HPDE6-E6E7 (cell line): ENCODE results near the gene PLXNA2.
A peak's percentile ranks its signal among the peaks of the same experiment; 100 is the strongest.

Experiments
- DNase-seq: peaks from one replicate; pipeline ENCODE4 v3.0.0; 2011; ENCODE audit warnings: missing footprints; ENCODE audit errors: extremely low spot score

Gene PLXNA2

DNA sequence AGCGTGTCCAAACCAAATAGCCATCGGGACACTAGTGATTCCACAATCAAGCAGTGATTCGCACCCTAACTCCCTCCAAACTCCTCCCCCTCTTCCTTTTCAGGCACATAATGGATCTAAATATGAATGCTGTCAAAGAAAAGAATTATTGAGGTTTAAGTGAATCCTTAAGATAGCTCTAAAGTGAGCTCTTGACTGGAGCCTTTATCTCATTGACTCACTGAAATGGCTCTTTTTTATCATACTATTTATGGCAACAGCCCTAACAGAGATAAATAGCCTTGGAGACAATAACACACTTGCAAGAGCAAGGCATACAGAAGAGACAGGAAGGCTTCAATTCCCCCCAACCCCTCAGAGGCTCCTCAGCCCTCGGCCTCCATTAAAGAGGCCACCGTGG is 143.3 kb downstream of the PLXNA2 start:
- no peak for DNase-seq

GRCh38 chr1:208100106-208100505 is 144.1 kb downstream of the PLXNA2 start:
- DNase-seq = no peak

DNA sequence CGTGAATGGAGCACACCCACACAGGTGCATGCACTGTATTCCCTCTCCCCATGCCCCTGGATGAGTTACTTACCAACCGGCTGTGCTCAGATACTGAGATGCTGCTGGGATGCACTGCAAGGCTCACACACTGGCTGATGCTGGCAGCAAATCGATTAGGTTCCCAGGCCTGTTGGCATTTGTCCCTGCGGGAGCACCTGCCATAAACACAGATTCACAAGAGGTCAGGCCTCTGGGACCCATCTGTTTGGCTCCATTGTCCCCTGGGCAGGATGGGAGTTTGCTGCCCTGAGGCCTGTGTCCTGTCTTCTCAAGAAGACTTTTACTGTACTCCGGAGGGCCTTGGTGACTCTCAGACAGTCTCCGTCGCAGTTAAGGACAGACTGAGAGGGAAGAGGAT is 145.4 kb downstream of the PLXNA2 start:
- DNase-seq = no peak

DNA sequence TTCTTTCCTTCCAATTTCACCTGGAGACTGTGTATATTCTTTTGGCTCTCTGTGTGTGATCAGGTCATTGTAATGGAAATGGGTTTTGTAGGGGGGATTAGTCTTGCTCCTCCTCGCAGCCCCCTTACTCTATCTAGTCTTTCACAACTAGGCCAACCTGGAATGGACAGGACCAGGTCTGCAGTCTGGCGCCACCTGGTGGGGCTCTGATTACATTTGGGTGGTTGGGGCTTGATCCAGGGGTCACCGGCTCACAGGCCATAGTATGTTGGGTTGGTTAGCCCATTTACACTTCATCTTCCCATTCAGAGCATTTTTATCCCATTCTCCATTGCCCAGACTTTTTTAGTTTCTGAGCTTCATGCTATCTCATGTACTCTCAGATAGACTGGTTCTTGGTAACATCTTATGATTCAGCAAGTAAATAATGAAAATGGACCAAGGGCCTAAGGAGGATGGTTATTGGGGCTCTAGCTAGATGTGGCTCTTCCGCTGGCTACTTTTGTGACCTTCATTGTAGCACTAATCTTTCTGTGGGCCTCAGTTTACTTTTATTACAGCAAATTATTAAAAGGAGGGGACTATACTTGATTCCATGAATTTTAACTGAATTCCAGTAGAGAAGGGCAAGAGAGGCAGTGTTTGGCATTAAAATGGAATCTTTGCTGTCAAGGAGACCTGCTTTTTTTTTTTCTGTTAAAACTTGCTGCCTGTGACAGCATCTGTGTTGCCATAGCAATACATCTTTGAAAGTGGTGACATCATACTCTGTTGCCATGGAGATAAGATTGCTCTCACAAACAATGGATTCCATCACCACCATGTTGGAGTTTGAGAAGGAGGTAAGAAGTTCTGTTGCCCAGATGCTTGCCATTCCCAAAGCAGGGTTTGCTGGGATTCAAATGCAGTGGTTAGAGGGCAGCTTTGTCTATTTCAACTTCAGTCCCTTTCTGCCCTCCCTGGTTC is 150.1 kb downstream of the PLXNA2 start:
- DNase-seq = peak; percentile 57

GRCh38 chr1:208093046-208093445 is 151.1 kb downstream of the PLXNA2 start:
- no peak for DNase-seq

- DNase-seq = no peak
These were observed 153.5 kb downstream of the PLXNA2 start for GRCh38 chr1:208090388-208091301.

DNA sequence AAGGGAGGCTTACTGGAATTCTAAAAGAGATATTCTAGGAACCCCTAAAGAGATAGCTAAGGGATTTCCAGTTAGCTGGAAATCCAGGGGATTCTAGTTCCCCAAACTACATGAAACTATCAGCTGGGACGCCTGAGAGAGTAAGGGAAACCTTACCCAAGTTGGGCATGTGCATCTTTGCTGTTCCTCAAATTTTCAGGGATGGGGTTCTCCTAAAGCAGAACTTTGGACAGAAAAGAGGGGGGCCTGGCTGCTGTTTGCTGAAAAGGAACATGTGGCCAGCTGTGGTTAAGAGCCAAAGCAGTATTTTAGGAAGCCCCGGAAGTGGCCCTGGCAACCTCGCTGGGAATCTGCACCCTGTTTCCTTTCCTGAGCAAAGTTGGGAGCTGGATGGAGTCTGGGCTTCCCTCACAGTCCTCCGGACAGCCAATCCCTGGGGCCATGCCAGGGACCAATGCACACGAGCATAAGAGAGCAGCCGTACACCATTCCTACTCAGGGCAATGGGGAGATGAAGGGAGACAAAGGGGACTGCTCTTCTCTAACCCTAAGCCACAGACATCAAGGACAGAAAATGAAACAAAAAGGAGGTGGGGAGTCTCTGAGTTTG is 154.3 kb downstream of the PLXNA2 start:
- DNase-seq = no peak

DNA sequence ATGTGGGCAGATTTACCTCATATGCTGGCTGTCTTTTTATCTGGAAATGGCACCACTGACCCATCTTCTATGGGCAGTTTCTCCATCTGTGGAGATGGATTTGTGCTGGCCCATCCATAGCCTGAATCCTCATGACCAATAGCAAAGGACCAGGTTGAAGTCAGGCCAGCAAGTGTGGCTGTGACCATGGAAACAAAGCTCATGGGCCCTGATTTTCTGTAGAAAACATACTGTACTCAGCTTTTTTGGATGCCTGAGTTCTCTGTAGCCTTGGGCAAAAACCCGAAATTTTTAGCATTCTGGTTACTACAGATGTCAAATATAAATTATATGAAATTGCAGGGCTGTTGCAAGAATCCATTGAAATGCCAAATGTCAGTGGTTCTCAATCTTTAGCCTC is 155.0 kb downstream of the PLXNA2 start:
- DNase-seq = no peak

DNA sequence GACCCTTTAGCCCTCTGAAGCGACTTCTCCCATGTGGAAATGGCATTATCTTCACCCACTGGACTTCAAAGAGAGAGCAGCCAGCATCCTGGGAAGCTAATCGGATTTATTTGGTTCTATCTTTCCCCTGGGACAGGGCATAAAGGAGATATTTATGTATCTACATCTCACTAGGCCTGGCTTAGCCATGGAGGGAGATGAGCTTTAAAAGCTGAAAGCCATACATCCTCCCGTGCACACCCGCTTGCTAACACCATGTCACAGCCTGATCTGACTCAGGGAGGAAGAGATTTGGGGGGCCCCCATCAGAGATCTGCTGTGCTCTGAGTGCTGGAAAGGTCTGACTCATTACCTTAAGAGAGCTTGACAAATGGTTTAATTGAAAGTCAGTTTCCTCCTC is 155.9 kb downstream of the PLXNA2 start:
- DNase-seq = no peak

DNA sequence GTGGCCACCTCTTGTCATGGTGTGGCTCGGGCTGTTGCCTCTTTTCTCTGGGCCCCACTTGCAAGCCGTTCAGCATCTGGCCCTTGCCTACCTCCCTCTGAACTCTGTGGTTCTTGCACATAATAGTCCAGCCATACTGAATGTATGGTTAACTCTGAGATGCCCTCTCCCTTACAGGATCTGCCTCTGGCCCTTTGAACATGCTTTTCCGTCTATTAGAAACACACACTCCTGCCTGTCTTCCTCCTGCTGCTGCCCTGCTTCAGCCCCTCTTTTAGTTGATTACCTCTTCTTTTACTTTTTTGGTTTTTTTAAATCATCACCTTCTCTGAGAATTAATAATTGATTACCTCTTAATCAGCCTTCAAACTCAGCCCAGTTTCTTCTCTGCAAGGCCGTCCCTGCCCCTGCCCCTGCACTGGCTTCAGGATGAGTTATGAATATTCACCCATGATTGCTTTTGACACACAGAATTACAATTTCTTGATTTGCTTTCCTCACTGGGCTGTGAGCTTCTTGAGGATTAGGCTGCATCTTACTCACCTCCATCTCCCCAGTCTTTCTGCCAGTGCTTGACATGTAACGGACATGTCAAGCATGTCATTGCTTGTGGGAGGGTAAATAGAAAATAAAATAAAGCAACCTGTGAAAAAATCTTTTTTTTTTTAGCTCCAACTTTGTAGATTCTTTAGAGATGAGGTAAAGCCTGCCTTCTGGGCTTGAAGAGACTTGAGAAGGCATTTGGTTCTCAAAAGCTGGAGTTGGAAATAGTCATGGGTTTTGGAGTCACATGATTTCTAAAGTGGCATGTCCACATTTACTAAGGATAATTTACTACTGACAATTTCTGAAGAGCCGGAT is 158.3 kb downstream of the PLXNA2 start:
- peak; percentile 27 for DNase-seq

- no peak for DNase-seq
These were observed 159.4 kb downstream of the PLXNA2 start for GRCh38 chr1:208084764-208085163.

GRCh38 chr1:208084220-208084619 is 160.0 kb downstream of the PLXNA2 start:
- DNase-seq = no peak

DNA sequence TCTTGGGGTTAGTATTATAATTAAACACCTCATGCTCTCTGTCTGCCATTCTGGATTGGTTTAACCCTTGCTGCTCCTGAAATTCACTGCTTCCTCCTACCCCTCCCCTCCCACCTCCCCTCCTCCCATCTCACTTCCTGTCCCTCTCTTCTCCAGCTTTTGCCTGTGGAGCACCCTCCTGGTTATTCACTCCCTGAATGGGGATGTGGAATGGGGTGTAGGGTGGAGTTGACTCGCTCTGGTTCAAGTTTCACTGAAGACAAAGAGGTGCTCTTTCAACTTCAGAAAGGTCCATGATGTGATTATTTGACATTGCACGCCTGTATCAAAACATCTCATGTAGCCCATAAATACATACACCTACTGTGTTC is 160.5 kb downstream of the PLXNA2 start:
- no peak for DNase-seq

- DNase-seq = no peak
These were observed 161.0 kb downstream of the PLXNA2 start for GRCh38 chr1:208083016-208083714.

DNA sequence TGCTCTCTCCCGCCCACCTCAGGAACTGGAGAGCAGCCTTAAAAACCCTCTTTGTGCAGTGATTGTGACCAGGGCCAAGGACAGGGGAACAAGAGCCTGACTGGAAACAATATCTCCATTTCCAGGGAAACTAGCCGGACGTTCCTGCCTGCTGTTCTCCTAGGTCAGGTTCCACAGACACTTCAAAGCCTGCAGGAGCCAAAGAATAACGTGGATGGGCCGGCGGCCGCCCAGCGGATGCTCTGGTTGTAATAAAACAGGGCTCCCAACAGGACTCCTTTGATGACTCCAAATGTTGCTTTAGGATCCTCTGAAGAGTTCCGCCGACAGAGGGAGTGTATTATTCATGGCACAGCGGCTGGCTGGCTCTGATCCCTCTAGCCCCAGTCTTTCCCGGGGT is 162.2 kb downstream of the PLXNA2 start:
- DNase-seq = no peak

DNA sequence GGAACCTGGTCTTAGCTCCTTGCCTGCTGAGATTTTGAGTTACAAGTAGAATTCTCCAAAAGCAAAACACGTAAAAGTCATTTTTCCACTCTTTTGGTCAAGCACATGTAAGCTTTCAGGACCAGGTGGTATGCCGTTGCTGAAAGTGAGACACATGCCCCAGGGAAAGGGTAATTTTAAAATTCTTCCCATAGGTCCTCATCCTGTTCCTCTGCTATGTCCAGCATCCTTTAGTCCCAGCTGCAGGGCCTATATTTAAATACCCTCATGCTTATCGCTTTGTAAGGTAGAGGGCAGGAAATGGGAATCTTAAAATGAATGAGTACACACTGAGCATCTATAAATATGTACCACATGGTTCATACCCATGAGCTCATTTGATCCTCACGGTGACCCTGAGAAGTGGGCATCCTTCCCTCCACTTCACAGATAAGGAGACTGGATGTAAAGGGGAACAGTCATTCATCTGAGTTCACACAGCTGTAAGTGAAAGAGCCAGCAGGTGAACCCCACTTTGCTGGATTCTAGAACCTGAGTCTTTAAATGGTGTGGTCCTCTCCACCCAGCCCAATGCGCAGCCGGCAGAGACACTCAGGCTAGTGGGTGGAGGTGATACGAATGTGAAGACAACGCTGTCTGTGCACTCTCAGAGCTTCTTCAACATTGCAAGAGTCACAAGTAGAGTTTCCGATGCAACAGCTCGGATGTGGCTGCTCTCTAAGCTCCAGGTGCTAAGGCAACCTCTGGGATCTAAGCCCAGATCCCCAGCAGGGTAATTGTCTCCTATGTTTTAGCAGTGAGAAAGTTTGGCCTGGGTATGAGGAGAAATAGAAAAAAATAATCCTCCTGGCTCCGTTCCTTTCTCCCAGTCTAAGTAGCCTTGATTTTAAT is 163.5 kb downstream of the PLXNA2 start:
- DNase-seq = no peak

- no peak for DNase-seq
These were observed 165.0 kb downstream of the PLXNA2 start for GRCh38 chr1:208079161-208079560.

GRCh38 chr1:208078752-208079151 is 165.4 kb downstream of the PLXNA2 start:
- no peak for DNase-seq

GRCh38 chr1:208077232-208078075 is 166.7 kb downstream of the PLXNA2 start:
- no peak for DNase-seq
